Neural progenitor cell (in vitro differentiated cells): Measurements from ENCODE around the gene SMG7. TPM values are rescaled to one million over a fixed set of nuclear protein-coding genes. Genes with fewer than 3 reads are reported as not detected.
A peak's percentile ranks its signal among the peaks of the same experiment; 100 is the strongest.

Experiments
- DNase-seq: peaks from one replicate; pipeline ENCODE4 v3.0.0-alpha.2; 2016; ENCODE audit warnings: low spot score
- H2AFZ ChIP-seq: fragments of 200-600 bp; sonication (generic); replicated peaks from 2 replicates; pipeline ENCODE4 v1.6.1; 2016; ENCODE audit warnings: antibody characterized with exemption
- H3F3A ChIP-seq: fragments of 200-600 bp; sonication (generic); 2 replicates; pipeline ENCODE4 v1.6.1; 2016; ENCODE audit warnings: antibody characterized with exemption, low read depth
- H3K27ac ChIP-seq: fragments of 200-600 bp; sonication (generic); 2 replicates; pipeline ENCODE4 v1.5.1; 2016; ENCODE audit warnings: mild to moderate bottlenecking
- H3K27me3 ChIP-seq: fragments of 200-600 bp; sonication (generic); 2 replicates; pipeline ENCODE4 v1.6.1; 2016; ENCODE audit warnings: mild to moderate bottlenecking, moderate library complexity
- H3K36me3 ChIP-seq: fragments of 200-600 bp; sonication (generic); 2 replicates; pipeline ENCODE4 v1.5.1; 2016
- H3K4me1 ChIP-seq: fragments of 200-600 bp; sonication (generic); 2 replicates; pipeline ENCODE4 v1.6.1; 2016; ENCODE audit warnings: mixed run types
- H3K4me2 ChIP-seq: fragments of 200-600 bp; sonication (generic); 2 replicates; pipeline ENCODE4 v1.6.1; 2016
- H3K4me3 ChIP-seq: fragments of 200-600 bp; sonication (generic); 2 replicates; pipeline ENCODE4 v1.5.1; 2016
- H3K79me2 ChIP-seq: fragments of 200-600 bp; sonication (generic); 2 replicates; pipeline ENCODE4 v1.6.1; 2016; ENCODE audit warnings: low read depth
- H3K9ac ChIP-seq: fragments of 200-600 bp; sonication (generic); 2 replicates; pipeline ENCODE4 v1.6.1; 2016
- H3K9me3 ChIP-seq: fragments of 200-600 bp; sonication (generic); 2 replicates; pipeline ENCODE4 v1.5.1; 2016; ENCODE audit warnings: low read depth
- H4K20me1 ChIP-seq: fragments of 200-600 bp; sonication (generic); 2 replicates; pipeline ENCODE4 v1.6.1; 2016; ENCODE audit warnings: low read depth
- H3K27ac Mint-ChIP-seq: 3 replicates; pipeline ENCODE4 v1.8.0; 2021; ENCODE audit warnings: mixed read lengths
- H3K27me3 Mint-ChIP-seq: 2 replicates; pipeline ENCODE4 v1.8.0; 2022; ENCODE audit warnings: low read depth, mild to moderate bottlenecking, inconsistent platforms, moderate library complexity, mixed read lengths; ENCODE audit not compliant: insufficient read depth
- H3K36me3 Mint-ChIP-seq: 3 replicates; pipeline ENCODE4 v1.8.0; 2021; ENCODE audit warnings: mixed read lengths
- H3K4me1 Mint-ChIP-seq: 3 replicates; pipeline ENCODE4 v1.8.0; 2021; ENCODE audit warnings: mixed read lengths
- H3K4me3 Mint-ChIP-seq: 3 replicates; pipeline ENCODE4 v1.8.0; 2021; ENCODE audit warnings: mild to moderate bottlenecking, moderate library complexity, mixed read lengths
- H3K9me3 Mint-ChIP-seq: 3 replicates; pipeline ENCODE4 v1.8.0; 2020; ENCODE audit warnings: mixed read lengths
- CTCF ChIP-seq: fragments of 200-600 bp; sonication (generic); IDR thresholded peaks from 2 replicates; pipeline ENCODE4 v1.5.1; 2017; ENCODE audit warnings: antibody characterized with exemption, mild to moderate bottlenecking
- EZH2 ChIP-seq: fragments of 200-600 bp; sonication (generic); IDR thresholded peaks from 2 replicates; pipeline ENCODE4 v1.6.1; 2017; ENCODE audit warnings: antibody characterized with exemption, mild to moderate bottlenecking, moderate library complexity
- EZH2phosphoT487 ChIP-seq: fragments of 200-600 bp; sonication (generic); IDR thresholded peaks from 2 replicates; pipeline ENCODE4 v1.6.1; 2017; ENCODE audit warnings: antibody characterized with exemption
- total RNA-seq: library from RNA; depleted of rRNA; stranded (reverse); fragments of >200 nt; gene quantifications from 2 replicates; pipeline ENCODE4 v1.2.3, GENCODE V29; 2015; ENCODE audit warnings: low replicate concordance

Gene SMG7
- total RNA-seq, 1 donor from 2014 or later, result 33.5 TPM

- no peaks in the 10 kb centered on the region for H3F3A ChIP-seq
- peaks cover 10% of the 10 kb centered on the region for H4K20me1 ChIP-seq
- Mint-ChIP-seq H3K9me3 (no peaks in the 10 kb centered on the region), H3K4me3 (no peak overlapping the region), H3K27me3 (peaks cover 2% of the 10 kb centered on the region), H3K36me3 (peaks cover 32% of the 10 kb centered on the region), H3K27ac (peak overlapping the region; percentile 44), H3K4me1 (peaks cover 5% of the 10 kb centered on the region)
- H3K9ac ChIP-seq, result no peak overlapping the region
- peaks cover 7% of the 10 kb centered on the region for H3K4me1 ChIP-seq
- no peaks in the 10 kb centered on the region for H3K27me3 ChIP-seq
- no peak overlapping the region for H3K4me3 ChIP-seq
- peak overlapping the region; percentile 9 for H3K27ac ChIP-seq
- no peak overlapping the region for H2AFZ ChIP-seq
- no peak overlapping the region for H3K4me2 ChIP-seq
- TF ChIP-seq EZH2phosphoT487, result no peak
- TF ChIP-seq CTCF, result no peak
- no peak for TF ChIP-seq EZH2
- no peaks in the 10 kb centered on the region for H3K9me3 ChIP-seq
- no peaks in the 10 kb centered on the region for H3K79me2 ChIP-seq
- no peak for DNase-seq
- H3K36me3 ChIP-seq, result peaks cover 12% of the 10 kb centered on the region
Observed at GRCh38 chr1:183553764-183554163, 81.5 kb downstream of the SMG7 start.

- Histone ChIP-seq H3K79me2 (no peaks in the 10 kb centered on the region), H3K4me2 (no peak overlapping the region), H4K20me1 (peaks cover 2% of the 10 kb centered on the region), H3K27me3 (no peaks in the 10 kb centered on the region), H3K4me1 (no peaks in the 10 kb centered on the region), H3K9ac (no peak overlapping the region), H3K4me3 (no peak overlapping the region), H3F3A (no peaks in the 10 kb centered on the region), H2AFZ (no peak overlapping the region), H3K27ac (no peak overlapping the region), H3K36me3 (peaks cover 7% of the 10 kb centered on the region), H3K9me3 (no peaks in the 10 kb centered on the region)
- Mint-ChIP-seq H3K27ac (no peak overlapping the region), H3K36me3 (peaks cover 32% of the 10 kb centered on the region), H3K9me3 (no peaks in the 10 kb centered on the region), H3K4me1 (no peaks in the 10 kb centered on the region), H3K4me3 (no peak overlapping the region), H3K27me3 (peaks cover 3% of the 10 kb centered on the region)
- no peak for TF ChIP-seq EZH2
- no peak for TF ChIP-seq EZH2phosphoT487
- TF ChIP-seq CTCF, result no peak
- DNase-seq, result no peak
Observed at GRCh38 chr1:183554577-183554976, 82.3 kb downstream of the SMG7 start.

- TF ChIP-seq EZH2 (no peak), EZH2phosphoT487 (no peak), CTCF (no peak)
- Mint-ChIP-seq H3K4me1 (no peaks in the 10 kb centered on the region), H3K9me3 (no peaks in the 10 kb centered on the region), H3K27me3 (peaks cover 3% of the 10 kb centered on the region), H3K36me3 (peaks cover 8% of the 10 kb centered on the region), H3K4me3 (no peak overlapping the region), H3K27ac (no peak overlapping the region)
- no peaks in the 10 kb centered on the region for H3K4me1 ChIP-seq
- no peaks in the 10 kb centered on the region for H3K27me3 ChIP-seq
- no peaks in the 10 kb centered on the region for H4K20me1 ChIP-seq
- H3K36me3 ChIP-seq, result no peaks in the 10 kb centered on the region
- H3K4me3 ChIP-seq, result no peak overlapping the region
- H3K9ac ChIP-seq, result no peak overlapping the region
- H3F3A ChIP-seq, result no peaks in the 10 kb centered on the region
- no peak for DNase-seq
- no peak overlapping the region for H3K4me2 ChIP-seq
- H3K27ac ChIP-seq, result no peak overlapping the region
- no peaks in the 10 kb centered on the region for H3K9me3 ChIP-seq
- no peak overlapping the region for H2AFZ ChIP-seq
- no peaks in the 10 kb centered on the region for H3K79me2 ChIP-seq
Observed at GRCh38 chr1:183559061-183559460, 86.8 kb downstream of the SMG7 start.
